Measurements from ENCODE around the gene FARP1.

The FARP1 gene

DNA sequence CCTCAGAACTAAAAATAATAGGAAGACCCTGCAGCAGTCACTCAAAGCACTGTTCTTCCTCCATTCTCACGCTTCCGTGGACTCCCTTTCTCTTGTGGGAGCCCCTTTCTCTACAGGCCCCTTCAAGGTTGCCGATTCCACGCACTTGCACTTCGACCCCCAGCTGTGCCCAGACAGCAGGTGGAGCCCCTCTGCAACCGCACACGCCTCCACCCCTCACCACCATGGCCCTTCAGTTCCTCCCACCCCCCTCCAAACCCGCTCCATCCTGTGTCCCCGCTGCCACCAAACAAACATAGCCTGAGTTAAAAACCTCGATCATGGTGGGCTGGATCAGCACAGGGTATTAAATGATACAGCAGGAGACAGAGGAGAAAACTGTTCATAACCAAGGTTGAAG is 331.4 kb downstream of the FARP1 start:
- DNase-seq (ENCODE audit: low read depth in 2 of 2, low spot score in 1 of 2), result no peak

DNA sequence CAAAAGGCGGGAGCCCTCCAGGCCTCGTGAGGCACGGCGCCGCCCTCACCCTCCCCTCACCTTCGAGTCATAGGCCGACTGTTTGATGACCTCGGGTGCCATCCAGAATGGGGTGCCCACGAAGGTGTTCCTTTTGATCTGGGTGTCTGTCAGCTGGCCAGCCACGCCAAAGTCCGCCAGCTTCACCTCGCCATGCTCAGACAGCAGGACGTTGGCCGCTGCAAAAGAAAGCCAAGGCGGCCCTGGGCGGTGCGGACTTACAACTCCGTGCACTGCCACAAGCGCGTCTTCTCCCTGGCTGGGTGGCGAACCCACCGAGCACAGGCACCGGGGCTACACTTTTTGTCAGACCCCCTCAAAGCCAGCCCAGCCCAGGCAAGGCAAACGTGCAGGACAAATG is 331.9 kb downstream of the FARP1 start:
- no peak for DNase-seq (ENCODE audit: low read depth in 2 of 2, low spot score in 1 of 2)

DNA sequence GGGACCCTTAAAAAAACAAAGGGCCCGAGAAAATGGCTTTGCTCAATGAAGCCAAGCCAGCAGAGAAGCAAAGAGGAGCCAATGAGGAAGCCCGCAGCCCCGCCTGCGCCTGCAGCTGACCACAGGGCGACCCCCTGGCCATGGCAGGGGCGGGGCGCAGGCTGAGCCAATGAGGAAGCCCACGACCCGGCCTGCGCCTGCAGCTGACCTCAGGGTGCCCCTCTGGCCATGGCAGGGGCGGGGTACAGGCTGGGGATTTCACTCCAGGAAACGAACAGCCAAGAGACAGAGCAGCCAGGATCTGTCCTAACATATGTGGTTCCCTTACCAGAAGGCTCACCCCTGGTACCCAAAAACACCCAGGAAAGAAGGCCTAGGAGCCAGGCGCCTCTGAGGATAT is 332.6 kb downstream of the FARP1 start:
- DNase-seq (ENCODE audit: low read depth in 2 of 2, low spot score in 1 of 2), result no peak

DNA sequence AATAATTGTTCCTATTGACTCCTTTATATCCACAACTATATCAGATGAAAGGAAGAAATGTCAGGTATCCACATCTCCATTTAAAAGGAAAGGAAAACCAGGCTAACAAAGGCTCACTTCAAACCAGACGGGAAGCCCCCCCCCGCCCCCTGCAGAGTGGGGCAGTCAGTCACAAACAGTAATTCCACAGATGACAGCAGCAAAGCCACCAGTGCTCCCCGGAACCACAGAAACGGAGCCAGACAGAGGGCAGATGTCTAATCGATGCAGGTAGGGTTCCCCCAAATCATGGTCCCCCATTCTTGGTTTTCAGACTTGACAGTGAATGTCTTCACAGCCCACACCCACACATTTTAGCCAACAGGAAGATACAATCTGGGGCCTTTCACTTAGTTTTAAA is 333.2 kb downstream of the FARP1 start:
- DNase-seq (ENCODE audit: low read depth in 2 of 2, low spot score in 1 of 2), result peak in 1 of 2 donors; percentile 53

DNA sequence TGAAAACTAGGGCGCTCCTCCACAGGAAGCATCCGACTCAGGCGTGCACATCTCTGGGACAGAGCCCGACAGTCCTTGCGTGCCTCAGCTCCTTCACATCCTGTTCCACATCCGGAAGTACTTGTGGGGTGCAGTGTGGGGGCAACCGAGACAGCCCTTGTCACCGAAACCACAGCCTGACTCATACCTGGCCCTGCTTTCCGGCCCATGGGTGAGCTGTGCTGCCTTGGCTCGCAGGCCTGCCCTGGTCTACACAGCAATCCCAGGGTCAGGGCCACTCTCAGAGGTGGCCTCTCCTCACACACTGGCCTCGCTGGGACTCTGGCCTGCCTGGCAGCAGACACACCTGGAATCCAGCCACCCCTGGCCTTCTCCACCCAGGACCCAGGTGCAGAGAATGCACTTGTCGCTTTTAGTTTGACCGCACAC is 333.7 kb downstream of the FARP1 start:
- DNase-seq (ENCODE audit: low read depth in 2 of 2, low spot score in 1 of 2), result peak; percentile 73 to 85

DNA sequence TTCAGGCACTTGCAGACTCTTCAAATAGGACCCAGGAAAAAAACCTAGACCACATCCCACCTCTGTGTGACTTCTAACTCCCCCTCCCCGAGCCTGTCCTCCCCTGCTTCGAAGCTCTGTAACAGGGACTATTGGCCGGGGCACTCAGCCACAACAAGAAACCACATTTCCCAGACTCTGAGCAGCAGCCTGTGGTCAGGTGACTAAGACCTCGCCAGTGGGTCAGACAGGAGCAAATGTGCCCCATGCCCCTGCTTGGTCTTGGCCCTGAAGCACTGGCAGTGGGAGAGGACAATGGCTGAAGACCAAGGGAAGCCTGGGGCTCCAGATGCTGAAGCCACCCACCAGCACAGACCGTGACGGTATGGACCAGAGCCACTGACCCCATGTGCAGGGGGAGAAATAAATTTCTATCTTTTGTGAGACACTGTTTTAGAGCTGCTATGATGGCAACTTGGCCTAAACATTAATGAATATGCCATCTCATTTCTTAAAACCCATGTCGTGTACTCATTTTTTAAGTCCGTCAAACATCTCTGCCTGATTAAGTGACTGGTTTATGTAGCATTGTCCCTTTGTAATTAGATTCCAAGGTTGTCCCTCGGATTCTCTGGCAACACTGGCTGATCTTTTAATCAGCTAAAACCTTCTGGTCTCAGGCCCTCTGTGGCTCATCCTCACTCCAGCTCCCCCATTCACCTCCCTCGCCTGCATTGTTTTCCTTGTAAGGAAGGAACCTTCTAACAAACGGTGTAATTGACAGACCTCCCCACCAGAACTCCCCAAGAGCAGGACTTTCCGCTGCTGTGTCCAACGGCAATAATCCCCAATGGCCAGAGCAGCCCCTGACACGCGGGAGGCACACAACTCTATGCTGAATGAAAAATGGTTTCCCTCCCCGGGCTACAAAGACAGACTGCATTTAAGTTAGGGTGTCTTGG is 335.6 kb downstream of the FARP1 start:
- no peak for DNase-seq (ENCODE audit: low read depth in 2 of 2, low spot score in 1 of 2)

DNA sequence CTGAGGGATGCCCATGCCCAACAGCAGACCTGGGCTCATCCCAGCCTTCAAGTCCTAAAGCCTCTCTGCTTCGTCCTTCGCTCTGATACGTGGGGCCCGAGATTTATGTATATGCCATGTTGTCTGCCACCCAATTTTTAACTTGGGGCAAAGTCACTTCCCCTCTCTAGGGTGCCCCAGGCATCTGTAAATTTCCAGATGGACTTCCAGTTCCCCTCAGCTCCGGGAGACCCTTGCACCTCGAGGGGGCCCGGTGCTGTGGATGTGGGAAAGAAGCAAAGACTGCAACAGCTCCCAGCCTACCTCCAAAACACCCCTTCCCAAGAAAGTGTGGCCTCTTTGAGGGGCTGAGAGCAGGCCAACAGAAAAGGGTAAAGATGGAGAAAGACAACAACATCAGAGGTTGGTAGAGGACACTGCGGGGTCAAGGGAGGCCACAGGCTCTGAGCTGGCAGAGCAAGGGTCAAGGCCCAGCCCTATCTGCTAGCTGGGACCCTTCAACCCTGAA is 336.7 kb downstream of the FARP1 start:
- no peak for DNase-seq (ENCODE audit: low read depth in 2 of 2, low spot score in 1 of 2)

DNA sequence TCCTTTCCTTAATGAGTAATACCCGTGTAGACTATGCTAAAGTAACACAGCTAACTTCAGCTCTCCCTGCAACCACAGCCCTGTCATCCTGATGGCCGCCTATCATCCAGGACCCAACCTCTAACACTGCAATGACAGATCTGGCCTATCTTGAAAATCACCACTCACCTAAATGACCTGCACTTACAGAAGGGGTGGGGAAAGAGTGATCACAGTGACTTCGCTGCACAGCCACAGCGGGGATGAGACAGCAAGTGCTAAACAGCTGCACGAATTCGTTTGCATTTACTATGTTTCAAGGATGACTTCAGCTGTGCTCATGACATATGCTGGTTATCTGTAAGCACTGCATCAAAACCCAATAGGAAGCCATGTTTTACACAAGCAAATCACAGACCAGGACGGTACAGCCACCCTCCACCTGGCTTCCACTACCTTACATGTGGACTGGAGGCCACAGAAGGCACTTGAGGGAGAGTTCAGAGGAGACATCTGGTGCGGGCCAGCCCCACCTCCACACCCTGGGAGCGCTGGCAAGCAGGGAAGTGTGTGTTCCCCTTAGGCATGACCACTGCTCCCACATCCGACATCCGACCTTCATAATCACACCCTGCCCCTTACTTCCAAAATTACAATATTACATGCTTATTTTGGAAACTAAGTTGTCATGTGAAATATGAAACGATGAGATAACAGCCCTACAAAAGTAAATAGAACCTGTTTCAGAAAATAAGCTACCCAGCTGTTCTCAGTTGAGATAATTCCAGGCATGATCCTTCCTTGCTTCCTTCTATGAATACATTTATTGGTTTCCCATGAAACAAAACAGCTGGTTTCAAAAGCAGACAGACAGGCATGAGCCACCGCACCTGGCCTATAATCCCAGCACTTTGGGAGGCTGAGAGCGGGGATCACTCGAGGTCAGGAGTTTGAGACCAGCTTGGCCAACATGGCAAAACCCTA is 338.3 kb downstream of the FARP1 start:
- no peak for DNase-seq (ENCODE audit: low read depth in 2 of 2, low spot score in 1 of 2)

DNA sequence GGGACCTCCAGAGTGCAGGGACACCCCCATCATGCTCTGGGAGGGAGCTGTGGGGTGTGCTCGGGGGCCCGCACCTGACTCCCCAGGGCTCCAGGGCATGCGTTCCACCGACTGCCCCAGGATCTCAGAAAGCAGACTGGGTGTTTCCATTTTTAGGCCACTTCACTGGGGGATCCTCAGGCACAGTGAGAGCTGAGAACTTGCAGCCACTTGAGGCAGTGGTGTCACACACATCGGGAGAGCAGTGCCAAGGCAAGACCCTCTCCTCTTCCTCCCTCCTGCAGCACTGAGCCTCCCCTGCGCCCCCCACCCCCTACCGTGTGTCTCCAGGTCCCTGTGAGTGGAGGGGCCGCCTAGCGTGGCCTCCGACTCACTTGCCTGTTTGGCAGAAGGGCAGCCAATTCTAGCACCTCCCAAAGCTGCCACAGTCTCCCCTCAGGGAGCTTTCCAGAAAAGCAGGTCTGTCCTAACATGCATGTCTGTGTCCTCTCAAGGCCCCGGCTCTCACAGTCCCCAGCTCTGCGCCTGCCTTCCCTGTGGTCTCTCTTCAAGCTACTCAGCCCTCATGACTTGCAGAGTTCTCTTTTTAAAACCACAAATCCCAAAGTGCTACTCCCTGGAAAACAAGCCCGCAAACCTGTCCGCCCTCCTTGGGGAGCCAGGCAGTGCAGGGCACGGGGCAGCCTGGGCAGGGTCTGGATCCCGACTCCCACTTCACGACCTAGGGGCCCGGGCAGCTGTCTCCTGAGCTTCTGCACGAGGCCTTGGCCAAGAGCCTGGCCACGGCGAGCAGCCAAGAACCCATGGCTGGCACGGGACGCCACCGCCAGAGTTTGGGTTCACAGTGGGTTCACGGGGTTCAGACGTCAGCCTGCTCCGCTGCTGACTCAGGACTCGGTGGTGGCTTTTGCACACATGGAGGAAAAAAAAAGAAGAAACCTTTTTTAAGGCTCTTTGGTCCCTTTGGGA is 339.9 kb downstream of the FARP1 start:
- no peak for DNase-seq (ENCODE audit: low read depth in 2 of 2, low spot score in 1 of 2)

DNA sequence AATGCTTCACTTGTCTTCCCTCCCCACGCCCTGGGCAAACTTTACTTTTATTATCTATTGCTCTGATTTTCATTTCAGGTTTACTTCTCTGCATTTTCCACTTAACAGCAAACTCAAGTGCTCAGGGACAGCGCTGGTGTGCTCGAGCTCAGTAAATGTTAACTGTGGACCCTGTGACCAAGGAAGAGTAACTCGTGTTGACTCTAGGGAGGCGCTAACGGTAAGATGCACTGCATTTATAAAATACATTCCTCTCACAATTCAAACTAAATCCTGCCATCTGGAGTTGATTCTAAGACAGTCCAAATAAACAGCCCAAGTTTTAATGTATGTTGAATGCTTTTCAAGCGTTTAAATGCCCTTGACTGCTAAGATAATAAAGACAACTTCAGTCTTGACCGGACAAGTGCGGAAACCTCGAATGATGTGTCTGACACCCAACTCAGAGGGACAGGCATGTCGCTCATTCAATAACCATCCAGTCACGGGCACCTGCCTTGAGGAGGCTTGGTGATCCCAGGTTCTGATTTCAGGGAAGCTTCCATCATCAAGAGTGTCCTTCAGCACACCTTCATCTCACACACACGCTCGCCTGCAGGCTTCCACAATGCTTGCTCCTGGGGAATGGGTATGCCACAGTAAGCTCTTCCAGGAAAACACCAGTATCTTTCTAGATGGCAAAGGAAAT is 340.9 kb downstream of the FARP1 start:
- DNase-seq (ENCODE audit: low read depth in 2 of 2, low spot score in 1 of 2), result no peak

DNA sequence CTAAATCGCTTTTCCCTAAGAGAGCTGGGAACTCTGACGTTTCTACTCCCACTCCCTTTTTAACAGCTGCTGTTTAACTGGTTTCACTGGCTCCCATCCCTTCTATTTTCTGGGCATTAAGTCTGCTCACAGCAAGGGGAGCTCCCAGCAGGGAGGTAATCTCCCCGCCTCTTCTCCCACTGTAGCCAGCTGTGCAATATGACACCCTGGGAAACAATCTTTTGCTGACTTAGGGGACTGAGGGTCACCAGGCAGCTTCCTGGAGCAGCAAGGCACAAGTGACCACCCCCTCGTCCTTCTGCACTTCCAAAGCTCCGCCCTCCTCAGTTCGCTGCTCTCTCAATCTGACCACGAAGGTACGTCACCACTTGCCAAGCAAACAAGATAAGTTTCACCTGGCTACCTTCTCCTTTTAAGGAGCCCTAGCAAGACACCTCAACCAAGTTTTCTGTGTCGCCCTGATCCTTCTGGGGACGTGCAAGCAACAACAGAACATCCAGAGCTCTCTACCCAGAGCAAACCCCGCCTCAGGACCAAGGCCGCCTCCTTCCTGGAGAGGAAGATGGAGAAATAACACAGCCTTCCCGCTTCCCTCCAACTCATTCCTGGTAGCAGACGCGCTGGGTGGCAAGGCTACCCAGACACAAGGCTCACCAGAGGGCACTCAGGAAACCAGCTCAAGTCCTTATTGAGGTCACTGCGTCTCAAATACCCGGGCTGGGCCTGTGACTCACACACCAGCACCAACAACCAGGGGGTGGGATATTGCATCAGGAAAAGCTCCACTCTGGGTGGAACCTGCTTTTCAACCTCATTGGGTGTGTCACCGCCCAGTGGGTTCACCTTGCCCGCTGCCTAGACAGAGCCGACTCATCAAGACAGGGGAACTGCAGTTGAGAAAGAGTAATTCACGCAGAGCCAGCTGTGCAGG is 341.7 kb downstream of the FARP1 start:
- DNase-seq (ENCODE audit: low read depth in 2 of 2, low spot score in 1 of 2), result peak; percentile 32 to 61

DNA sequence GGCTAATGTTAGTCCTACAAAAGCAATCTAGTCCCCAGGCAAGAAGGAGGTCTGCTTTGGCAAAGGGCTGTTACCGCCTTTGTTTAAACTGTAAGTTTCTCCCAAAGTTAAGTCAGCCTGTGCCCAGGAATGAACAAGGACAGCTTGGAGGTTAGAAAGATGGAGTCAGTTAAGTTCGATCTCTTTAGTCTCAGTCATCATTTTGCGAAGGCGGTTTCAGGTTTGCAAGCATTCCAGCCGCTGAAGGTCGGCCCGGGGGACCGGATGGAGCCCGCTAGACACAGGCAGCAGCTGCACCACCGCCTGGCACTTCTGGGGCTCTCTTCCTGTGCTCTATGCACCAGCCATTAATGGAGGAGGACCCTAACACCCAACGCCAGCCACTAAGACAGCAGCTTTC is 342.7 kb downstream of the FARP1 start:
- no peak for DNase-seq (ENCODE audit: low read depth in 2 of 2, low spot score in 1 of 2)

DNA sequence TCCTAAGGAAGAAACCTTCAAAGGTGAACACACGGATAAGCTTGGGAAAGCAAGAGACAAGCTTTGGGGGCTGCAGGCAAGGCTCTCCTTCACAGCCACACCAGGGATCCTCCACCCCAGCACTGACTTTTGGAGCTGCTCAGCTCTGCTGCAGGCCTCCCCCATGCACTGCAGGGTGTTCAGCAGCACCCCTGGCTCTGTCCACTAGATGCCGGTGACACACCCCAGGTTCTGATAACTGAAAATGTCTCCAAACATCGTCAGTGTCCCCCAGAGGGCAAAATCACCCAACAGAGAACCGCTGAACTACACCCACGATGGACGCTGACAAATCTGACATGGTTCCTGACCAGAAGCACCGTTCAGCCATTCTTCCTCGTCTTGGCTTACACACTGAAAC is 343.5 kb downstream of the FARP1 start:
- DNase-seq (ENCODE audit: low read depth in 2 of 2, low spot score in 1 of 2), result no peak

DNA sequence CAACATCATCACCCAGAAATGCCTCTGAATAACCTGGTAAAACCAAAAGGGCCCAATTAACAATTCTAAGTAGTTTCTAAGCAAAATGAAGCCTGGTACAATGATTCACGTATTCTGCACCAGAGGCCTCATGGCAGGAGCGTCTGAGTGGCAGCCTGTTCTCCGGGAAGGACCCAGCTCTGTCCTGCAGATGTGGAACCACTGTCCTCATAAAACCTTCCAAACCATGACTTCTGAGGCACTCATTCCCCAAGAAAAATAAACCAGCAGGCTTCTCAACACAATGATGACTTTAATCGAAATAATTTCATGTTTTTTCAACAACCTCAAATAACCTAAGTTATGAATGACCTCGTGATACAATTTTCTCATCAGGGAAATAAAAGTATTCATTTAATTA is 344.1 kb downstream of the FARP1 start:
- no peak for DNase-seq (ENCODE audit: low read depth in 2 of 2, low spot score in 1 of 2)

DNA sequence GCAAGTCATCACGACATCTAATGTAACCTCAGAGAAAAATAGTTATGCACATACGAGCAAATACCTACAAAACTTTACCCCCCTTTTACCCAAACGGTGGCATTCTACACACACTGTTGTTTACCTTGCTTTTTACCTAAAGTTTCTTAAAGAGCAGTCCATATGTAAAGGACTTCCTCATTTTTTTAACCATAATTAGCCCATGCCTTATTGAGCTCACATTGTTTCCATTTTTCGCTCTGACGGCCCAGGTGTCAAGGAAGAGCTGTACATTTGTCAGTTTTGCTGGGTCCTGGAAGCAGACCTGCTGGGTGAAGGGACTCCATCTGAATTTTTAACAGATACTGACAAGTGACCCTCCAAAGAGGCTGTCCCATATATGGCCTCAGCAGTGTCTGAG is 344.6 kb downstream of the FARP1 start:
- DNase-seq (ENCODE audit: low read depth in 2 of 2, low spot score in 1 of 2), result no peak

DNA sequence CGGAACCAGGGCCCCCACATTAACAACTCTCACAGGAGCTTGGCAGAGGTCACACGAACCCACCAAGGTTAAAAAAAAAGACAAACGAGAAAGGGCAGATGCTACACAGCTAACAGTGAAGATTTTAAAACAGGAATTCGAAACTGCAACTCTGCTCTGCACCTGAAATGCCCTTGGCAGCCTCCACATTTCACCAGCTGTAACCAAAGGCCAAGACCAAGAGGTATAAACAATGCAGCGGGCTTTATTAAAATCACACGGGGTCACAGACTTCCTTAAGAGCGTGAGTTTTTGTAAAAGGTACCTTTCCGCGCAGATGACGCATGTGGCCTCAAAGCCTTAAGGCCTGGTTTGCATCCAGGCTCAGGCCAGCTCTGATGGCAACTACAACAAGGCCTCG is 345.8 kb downstream of the FARP1 start:
- no peak for DNase-seq (ENCODE audit: low read depth in 2 of 2, low spot score in 1 of 2)

DNA sequence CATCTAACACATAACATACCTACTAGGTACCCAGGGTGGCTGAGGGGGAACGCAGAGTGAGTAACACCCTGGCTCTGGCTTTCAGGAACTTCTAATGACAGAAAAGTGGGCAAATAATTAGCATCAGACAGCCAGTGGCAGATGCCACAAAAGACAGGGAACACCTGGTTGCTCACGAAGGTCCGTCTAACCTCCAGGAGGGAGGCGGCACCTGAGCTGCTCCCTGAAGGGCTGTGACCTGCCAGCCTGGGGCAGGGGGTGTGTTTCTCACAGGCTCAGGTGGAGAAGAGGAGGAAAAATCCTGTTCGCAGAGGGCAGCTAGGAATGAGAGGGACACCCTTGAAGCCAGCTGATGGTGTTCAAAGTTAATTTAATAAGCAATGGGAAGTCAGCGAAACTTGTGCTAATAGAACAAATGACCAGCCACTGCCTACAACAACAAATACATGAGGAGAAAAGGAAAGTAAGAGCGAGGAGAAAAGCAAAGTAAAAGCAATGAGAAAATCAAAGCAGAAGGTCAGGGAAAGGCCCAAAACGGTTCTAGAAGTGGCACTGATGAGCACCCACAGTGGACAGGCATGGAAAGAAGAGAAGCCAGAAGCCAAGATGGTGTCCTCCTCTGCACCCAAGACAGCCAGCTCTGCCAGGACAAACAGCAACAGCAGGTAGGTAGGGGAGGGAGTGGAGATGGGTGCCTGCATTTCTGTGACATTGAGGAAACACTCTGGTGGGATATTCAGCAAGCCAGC is 346.7 kb downstream of the FARP1 start:
- no peak for DNase-seq (ENCODE audit: low read depth in 2 of 2, low spot score in 1 of 2)

DNA sequence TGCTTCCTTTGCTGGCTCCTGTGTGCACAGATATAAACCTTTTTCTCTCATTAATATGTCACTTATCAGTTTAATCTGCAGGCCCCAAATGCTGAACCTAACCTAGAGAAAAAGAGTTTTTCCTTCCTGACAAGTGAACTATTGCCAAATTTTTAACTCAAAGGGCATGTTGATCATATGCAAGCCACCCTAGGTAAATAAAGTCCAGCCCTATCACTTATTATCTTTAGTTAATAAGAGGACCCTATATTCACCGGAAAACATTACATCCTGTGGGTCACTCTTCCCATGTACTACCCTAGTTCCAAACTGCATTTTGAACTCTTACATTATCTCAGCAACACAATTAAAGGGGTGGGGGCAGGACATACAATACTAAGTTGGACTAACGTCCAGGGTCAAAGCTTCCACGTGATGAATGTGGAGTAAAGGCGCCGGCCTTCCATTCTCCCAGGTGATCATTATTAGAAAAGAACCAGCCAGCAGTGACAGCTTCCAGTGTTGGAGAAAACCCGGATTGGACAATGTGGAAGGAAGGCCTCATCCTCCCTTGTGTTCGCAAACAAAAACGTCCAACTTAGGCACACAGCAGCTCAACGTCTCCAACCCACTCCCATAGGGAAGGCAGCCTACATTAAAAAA is 347.4 kb downstream of the FARP1 start:
- no peak for DNase-seq (ENCODE audit: low read depth in 2 of 2, low spot score in 1 of 2)

All from stimulated activated CD8-positive, alpha-beta memory T cell treated with anti-CD3 and anti-CD28 coated beads, Interleukin-4, amount 100 ng/mL, for 4 hours (primary cell).